GM21717 (cell line): ENCODE measurements around the gene C4BPB.
A peak's percentile ranks its signal among the peaks of the same experiment; 100 is the strongest.
"Not testable (repeated sequence)": the region's sequence is repeated elsewhere in the genome, so short reads cannot be mapped to it uniquely, and the experiment has no call there.

ENCODE experiments used
- ATAC-seq: cut with Tn5 transposase; IDR thresholded peaks from one replicate; pipeline ENCODE4 v1.9.1; 2021; ENCODE audit warnings: mild to moderate bottlenecking, moderate library complexity; ENCODE audit not compliant: unreplicated experiment

Gene C4BPB, protein sequence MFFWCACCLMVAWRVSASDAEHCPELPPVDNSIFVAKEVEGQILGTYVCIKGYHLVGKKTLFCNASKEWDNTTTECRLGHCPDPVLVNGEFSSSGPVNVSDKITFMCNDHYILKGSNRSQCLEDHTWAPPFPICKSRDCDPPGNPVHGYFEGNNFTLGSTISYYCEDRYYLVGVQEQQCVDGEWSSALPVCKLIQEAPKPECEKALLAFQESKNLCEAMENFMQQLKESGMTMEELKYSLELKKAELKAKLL

DNA sequence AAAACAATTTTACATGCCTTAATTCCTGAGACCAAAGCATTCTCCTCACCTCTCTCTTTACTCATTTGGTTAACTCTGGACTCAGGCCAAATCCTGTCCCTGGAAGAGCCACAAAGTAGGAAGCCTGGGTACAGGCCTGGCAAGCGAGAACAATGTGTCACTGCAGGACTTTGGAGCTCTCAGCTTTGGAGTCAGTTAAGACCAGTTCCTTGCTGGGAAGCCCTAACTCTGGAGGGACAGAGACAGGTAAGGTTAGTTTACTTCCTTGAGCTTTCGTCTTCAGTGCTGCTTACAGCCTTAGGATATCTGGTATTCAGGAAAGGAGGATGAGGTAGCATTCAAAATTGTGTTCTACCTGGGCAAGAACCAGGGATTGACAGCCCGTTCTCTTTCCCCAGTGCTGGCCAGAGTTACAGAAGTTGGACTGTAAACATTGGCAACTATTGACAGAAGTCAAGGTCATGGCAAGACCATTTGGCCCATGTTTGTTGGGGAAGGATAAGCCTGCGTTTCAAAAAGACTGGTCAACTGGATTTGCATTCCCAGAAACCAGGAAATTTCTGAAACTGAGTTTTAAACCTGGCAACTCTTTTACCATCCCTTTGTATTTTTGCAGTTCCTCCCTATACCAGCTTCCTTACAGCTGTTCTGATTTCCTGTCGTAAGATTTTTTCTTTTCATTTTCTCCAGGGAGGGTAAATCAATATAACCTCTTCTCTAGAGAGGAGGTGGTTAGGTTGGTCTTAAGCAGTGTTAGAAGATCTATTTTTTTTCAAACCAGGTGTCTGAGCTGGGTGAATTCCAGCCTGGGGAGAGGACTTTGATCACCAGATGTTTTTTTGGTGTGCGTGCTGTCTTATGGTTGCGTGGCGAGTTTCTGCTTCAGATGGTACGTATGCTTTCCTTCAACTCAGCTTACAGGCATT, at the start of gene C4BPB:
TSS of gene C4BPB (plus strand) at position 160 of the 926 bp plus-strand sequence. CDS start at position 832, 672 bp downstream.
- no peak for ATAC-seq

DNA sequence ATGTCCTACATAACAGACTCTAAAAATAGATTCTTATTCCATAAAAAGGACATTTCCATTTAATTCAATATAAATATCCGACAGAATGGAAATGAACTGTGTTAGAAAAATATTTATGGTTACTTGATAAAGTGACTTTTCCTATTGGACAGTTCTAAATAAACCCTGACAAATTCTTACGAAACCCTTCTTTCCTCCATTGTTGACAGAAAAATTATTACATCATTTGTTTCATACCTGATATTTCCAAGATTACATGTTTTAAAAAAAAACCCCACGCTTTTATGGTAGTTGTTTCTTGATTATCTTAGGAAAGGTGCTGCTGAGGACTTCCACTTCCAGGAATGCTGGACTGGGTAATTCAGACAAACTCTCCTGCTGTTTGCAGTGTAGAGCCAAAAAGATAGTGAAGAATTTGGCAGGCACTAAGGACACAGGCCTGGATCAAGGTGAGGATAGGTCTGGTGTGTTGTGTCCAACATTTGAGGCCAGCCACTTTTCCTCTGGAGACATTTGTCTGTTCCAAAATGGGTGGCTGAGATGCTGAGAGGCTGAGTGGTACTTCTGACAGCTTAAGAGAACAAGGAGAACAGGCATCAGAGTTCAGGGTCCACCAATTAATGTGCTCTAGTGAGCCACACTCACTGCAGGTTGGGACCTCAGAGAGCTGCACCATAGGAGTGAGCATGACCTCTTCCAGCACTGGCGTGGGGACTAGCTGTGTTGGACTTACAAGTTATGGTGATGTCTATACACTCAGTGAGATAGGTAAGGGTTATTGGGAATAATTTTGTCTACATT, 49.1 kb upstream of the C4BPB start:
- no peak for ATAC-seq

DNA sequence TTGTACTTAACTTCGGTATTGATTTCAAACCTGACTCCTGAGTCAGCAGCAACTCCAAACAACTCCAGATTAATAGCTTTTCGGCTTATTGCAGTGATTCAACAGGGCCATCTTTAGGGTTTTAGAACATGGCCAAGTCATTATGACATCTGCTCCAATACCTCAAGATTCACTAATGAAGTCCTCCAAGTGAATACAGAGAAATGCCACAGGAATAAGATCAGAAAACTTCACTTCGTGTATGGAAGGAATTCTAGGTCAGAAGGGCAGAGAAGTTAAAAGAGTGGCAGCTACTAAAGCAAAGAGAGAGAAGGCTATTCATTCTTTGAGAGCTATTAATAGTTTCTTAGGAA, 48.5 kb upstream of the C4BPB start:
- ATAC-seq = no peak

DNA sequence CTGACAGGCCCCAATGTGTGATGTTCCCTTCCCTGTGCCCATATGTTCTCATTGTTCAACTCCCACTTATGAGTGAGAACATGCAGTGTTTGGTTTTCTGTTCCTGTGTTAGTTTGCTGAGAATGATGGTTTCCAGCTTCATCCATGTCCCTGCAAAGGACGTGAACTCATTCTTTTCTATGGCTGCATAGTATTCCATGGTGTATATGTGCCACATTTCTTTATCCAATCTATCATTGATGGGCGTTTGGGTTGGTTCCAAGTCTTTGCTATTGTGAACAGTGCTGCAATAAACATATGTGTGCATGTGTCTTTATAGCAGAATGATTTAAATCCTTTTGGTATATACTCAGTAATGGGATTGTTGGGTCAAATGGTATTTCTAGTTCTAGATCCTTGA, 47.3 kb upstream of the C4BPB start:
- not testable (repeated sequence) for ATAC-seq

DNA sequence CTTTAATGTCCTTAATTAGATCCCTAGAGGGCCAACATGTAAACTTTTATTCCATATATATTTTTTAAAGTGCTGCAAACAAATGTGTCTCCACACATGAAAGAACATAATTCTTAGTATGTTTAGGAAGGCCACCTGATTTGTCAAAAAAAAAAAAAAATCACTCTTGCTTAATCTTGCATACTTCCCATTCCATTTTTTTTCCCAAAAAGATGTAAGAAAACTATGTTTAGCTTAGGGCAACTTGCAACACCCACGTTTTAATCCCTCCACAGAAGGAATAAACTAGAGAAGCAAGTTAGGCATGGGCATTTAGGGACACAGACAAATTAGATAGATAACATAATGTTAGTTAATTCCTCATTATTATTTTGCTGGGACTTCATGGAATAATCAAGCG, 43.2 kb upstream of the C4BPB start:
- ATAC-seq = no peak

DNA sequence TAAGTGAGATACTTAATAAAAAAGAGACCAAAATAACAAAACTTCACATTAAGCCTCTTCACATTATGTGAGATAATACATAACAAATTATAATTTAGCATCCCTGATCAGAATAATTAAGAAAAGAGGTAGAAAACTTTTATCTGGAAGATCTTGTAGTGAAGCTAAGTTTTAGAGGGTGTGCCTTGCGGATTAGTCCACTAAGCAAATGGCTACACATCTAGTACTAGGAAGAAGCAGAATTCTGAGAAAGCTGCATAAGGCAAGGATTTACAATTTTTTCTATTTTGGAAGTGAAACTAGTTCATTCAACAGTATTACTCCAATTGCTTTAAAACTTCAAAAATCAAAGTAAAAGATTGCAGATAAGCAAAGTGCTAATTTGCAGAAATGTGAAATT, 41.2 kb upstream of the C4BPB start:
- ATAC-seq = no peak

DNA sequence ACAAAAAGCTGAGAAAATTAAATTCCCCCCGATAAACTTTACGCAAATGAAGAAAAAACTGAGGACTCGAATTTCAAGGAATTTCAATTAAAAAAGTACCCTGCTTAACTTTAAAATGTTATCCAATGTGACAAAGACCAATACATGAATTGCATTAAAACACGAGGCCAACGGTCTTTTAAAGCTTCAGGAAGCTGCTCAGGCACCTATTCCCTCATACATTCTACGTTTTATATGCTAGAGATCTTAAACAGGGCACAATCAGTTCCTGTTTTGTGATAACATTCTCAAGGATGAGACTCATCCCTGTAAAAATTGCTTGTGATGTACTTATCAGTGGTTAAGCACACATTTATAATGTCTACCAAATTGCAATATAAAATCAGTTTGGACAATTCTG, 40.6 kb upstream of the C4BPB start:
- ATAC-seq = no peak

DNA sequence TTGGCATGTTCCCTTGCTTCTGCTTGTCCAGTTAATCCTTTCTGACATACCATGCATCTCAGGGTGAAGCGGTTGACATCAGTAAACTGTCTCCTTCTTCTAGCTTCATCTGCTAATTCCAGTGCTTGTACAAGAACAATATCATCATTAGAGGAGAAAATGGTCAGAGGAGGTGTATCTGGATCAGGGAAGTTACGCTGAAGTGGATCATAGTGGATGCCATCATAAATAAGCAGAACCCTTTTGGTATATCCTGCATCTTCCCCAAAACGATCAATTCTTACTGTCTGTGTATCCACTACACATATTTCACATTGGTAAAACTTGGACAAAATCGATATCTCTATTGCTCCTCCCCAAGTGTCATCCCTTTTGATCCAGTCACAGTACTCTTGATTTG, 39.6 kb upstream of the C4BPB start:
- no peak for ATAC-seq

DNA sequence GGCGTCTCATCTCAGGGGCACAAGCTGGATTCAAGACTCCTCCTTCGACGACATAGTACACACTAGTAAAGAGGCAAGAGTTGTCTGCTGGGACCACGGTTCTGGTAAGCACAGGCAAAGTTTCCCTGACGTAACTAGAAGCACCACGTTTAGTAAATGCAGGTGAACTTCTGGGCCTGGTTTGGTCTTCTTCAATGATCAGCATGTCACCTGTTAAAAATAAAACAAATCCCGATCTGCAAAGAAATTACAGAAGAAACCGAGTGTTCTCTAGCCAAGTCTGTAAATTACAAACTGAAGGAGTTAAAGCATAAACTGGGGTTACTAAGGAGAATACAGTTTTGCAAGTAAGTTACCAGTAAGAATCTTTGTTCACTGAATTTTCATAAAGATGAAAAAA, 39.1 kb upstream of the C4BPB start:
- ATAC-seq = no peak

DNA sequence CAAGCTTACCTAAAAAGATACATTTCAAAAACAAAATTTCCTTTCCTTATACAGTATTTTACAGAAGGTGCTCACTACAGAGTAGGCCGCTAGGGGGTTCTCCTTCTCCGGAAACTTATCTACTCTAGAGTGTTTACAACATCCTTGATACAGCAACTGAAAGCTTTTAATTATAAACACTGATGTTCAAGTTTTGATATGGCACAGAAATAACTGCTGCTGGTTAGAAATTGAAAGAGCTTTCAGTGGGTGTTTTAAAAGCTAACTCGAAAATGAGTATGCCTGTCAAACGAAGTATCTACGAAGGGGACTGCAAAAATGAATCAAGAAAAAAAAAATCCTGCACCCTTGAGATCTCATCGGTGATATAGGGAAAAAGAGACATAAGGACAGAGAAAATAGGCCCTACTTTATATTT, 38.7 kb upstream of the C4BPB start:
- no peak for ATAC-seq

DNA sequence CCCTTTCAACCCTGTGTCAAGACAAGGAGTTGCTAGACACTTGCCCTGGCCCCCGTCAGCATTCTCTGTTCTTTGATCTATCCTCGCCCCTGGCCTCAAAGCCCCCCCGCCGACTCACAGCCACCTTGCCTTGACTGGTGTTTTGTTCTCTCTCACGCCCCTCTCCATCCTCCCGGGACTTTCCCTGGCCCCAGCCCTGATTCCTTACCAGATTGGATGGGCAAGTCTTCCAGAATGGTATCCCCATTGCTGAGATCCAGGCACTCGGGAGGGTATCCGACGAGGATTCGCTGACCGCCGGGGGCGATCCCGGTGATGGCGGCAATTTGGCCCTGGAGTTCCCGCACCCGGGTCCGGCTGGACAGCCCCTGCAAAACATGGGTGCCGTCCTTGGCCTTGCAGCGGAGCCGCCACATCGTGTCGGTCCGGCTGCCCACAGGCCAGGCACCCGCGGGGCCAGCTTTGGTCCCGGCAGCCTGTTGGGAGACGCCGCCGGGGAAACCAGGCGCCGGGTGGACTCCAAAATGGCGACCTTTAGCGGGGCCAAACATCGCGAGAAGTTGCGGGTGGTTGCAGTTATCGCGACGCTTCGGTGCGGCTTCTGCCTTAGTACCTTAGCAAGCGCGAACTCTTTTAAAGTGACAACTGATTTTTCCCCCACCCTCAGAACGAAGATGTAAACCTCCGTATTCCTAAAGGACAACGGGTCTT, 38.0 kb upstream of the C4BPB start:
- peak; percentile 51 for ATAC-seq

DNA sequence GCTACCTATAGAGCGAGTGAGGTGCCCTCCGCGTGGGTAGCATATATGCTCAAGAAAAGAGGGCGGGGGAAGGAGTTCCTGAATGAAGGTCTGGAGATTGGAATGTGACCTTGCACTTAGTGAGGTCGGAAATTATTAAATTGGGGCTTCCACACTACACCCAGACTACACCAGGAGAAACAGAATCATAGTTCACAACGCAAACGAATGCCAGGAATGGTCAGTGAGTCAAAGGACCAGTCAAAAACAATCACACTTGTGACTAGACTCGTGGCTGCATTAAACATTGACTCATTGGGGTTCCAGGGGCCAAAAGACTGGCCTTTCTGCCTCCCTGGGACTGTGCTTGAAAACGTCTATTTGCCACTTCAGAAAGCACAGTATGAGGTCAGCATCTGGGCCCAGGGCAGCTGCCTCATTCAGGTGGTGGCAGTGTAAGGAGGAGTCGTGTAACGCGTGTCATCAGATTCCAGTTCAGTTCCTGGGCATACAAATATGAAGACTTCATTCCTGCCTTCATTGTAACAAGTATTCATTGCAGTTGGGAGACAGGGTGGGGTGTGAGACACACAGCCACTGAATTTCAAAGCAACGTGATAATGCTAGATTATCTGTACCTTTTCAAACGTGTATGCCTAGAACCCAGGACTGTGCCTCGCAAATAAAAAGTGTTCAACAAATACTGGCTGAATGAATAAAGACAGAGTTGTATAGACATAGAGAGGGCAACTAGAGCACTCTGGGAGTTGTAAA, 37.3 kb upstream of the C4BPB start, which contains the start of gene YOD1:
TSS of gene YOD1 (minus strand) at position 18 of the 753 bp plus-strand sequence. CDS start 178 bp downstream, outside the sequence.
- no peak for ATAC-seq

DNA sequence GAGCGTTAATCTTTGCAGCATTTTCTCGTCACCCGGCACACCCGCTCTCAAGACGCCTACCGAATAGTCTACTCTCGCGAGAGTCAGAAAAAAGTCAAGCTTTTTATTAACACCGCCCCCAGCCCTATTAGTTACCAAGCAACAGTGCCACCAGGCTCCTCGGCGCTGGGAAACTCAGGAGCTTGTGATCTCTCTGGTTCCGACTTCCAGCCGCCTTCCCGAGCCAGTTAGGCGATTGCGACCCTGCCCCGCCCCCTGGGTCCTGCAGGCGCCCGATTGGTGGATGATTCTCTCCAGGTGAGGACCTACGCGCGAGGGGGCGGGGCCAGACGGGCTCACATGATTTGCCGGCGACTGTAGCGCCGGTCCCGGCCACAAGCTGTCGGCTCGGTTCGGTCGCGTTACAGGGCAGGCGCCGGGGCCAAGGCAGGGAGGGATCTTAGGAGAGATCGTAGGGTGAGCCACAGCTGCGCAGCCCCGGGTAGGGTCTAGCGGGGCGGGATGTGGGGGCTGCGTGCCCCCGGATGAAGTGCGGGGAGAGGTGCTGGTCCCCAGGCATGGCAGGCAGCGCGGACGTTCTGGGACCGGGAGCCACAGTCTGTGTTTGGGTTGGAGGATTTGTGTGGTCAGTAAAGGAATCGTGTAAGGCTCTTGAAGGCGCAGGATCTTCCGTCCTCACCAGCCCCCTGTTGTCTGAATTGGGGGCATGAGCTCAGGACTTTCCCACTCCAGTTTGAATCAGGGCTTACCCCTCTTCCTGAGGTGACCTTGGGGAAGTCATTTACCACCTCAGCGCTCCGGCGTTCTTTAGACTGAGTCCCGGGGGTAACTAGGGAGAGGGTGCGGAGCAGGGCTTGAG, 35.5 kb upstream of the C4BPB start, which contains the start of gene PFKFB2:
TSS of gene PFKFB2 (plus strand) at position 365 of the 859 bp plus-strand sequence. CDS start 1,443 bp downstream, outside the sequence.
- ATAC-seq = peak; percentile 76

DNA sequence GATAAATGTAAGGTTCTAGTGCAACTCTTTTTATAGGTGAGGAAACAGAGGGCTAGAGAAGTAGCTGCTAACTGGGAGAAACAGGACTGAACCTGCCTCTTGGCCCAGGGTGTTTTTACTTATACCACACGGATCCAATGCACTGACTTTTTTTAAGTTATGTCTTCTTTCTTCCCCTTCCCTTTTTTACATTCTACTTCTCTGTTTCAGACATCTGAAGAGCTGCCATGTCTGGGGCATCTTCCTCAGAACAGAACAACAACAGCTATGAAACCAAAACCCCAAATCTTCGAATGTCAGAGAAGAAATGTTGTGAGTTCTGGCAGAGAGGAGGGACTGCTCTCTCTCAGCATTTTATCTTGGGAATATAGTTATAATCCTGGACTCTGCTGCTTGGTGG, 34.2 kb upstream of the C4BPB start:
- no peak for ATAC-seq

DNA sequence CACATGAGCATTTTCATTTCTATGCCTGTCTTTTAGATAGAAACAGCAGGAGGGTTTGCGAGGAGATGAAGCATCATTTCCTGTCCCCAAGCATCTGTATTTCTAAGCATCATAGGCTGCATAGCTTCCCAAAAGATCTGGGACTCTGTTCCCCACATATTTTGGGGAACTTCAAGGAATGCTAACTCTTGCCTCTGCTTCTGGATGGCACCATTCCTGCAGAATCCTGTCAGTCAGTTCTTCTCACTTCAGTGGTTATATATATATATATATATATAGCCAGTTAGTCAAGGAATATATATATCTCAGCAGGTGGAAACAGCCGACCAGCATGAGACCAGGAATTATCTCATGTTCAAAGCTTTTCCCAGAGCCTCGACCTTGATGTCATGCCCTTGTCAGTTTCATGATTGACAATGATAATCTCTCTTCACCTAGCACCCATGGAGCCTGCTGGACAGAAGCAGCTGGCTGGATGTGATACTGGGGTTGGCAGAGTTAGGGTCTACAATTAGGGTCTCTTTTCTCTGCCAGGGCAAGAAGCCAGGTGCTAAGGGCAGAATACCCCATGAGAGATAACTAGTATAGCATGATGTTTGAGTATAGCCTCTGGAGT, 33.2 kb upstream of the C4BPB start:
- no peak for ATAC-seq

DNA sequence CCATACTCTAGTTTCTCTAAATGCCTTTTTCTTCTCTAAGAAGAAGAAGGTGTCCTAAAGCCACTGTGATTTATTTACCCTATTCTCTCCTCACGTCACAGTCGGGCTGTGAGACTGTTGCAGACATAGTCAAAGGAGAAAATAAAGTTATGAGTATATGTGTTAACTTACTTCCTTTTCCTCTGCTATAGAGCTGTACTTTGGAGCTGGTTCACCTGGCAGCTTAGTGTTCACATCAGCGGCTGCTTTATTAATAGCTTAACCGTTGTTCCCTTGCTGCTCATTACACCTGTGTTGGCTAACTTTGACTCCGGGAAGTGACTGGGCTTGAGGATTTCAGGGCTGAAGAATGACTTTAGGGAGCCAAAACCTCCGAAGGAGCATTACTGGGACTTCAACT, 32.0 kb upstream of the C4BPB start:
- ATAC-seq = no peak

DNA sequence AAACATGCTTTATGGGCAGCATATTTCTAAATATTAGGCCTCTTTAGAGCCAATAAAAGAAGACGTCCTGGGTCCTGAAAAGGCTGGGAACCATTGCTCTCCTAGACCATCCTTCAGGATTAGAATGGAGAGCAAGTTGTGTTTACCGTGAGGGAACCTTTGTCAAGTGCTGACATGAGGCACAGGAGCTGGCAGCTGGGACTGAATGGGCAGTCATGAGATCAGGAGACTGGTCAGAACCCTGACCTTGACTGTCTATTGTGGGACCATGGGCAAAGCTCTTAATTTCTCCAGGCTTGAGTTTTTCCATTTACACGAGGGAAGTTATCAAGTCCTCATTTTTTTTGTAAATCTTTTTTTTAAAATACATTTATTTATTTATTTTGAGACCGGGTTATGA, 30.4 kb upstream of the C4BPB start:
- no peak for ATAC-seq
